ENCODE measurements around the gene AFDN.

The AFDN gene

DNA sequence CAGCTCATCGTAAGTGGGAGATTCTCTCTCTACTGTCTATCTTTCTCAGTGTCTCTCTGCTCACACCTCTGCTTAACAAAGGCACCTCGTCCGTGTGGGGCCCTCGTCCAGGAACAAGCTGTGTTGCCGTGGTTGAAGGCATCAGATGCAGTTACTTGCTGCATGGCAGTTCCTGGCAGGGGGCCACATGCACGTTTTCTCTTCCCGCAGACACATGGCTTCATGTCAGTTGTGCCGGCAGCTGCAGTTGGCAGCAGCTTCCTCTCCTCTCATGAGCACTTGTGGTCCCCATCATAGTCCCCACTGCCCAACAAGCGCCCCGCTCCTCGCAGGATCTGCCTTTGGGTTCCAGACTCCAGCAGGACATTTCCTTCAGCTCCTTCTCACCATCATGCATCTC is 7.1 kb upstream of the AFDN start:
- no peak for FAIRE-seq
- TF ChIP-seq POLR2A (IDR thresholded peaks at IDR 0.05; ENCODE audit: low read depth, low read length): no peak
- DNase-seq (ENCODE audit: insufficient read length, low spot score): no peak

DNA sequence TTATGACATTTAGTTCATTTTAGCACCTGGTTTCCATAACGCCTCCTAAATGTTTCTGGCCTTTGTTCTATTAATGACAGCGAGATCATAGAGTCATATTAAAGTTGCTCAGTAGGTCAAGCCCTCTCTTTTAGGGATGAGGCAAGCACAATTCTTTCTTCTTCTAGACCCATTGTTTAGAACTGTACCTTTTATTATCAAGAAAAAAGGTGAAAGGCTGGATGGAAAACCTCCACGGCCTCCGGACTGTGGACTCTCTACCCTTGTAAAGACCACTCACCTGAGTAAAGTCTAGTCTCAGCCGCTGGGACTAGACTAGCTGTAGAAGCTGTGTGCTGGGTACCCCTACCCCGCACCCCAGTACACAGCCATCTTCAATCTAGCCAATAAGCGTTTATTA is 6.0 kb upstream of the AFDN start:
- FAIRE-seq: no peak
- TF ChIP-seq POLR2A (IDR thresholded peaks at IDR 0.05; ENCODE audit: low read depth, low read length): no peak
- DNase-seq (ENCODE audit: insufficient read length, low spot score): no peak

DNA sequence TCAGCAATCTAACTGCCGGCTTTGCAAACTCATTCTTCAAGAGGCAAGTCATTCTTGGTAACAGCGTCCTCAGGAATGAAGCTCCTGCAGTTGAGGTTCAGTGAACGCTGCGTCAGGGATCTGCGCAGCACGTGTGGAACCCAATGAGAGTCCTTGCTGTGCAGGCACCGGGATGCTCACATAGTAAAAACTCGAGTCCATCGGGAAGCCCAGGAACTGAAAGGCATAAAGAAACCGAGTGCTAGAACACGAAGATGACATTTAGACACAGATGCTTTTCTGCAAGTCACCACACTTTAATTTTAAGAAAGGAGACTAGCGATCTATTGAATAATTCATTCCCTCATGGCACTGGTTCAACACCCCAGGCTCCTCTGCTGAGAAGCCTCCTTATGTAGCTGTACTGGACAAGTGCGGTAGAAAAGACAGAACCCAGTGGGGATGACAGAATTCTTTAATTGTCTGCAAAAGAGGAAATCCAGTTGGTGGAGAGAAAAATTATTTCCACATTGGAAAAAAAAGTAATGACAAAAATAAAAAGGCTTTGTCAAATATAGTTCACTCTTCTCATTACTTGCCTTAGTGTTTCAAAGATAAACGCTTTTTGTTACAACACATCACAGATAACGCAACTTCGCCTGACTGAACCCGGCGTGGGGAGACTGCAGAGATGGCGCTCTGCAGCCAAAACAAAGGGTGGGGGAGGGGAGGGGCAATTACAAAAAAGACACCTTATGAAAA is 1.9 kb upstream of the AFDN start:
- DNase-seq (ENCODE audit: insufficient read length, low spot score): no peak
- FAIRE-seq: no peak
- no peak for TF ChIP-seq POLR2A (IDR thresholded peaks at IDR 0.05; ENCODE audit: low read depth, low read length)

DNA sequence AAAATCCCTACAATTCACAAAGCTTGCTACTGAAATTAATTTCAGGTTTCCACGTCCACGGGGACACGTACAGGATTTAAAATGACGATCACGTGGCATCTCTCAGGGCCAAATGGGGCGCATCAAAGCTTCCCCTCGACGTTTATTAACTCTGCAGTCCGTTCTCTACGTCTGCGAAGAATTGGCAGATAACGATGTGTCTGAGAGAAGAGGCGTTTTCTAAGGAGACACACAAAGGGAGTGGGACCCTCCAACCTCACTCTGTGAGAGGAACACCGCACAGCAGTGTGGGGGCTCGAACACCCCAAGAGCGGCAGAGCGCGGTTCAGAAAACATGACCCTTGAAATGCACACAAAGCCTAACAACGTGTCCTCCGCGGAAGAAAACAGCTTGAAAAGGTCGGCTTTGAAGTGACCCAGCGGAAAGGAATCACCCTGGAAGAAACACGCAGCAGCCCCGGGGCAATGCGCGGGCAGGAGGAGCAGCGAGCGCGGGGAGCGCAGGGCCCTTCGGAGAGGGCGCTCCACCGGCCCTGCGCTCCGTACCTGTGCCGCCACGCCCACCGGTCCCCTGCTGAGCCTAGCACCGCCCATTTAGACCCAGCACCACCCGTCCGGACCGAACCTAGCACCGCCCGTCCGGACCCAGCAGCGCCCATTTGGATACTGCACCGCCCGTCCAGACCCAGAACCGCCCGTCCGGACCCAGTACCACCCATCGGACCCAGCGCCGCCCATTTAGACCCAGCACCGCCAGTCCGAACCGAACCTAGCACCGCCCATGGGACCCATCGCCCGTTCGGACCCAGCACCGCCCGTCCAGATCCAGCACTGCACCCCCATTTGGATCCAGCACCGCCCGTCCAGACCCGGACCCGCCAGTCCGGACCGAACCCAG is 1.1 kb upstream of the AFDN start:
- FAIRE-seq: no peak
- no peak for TF ChIP-seq POLR2A (IDR thresholded peaks at IDR 0.05; ENCODE audit: low read depth, low read length)
- no peak for DNase-seq (ENCODE audit: insufficient read length, low spot score)

DNA sequence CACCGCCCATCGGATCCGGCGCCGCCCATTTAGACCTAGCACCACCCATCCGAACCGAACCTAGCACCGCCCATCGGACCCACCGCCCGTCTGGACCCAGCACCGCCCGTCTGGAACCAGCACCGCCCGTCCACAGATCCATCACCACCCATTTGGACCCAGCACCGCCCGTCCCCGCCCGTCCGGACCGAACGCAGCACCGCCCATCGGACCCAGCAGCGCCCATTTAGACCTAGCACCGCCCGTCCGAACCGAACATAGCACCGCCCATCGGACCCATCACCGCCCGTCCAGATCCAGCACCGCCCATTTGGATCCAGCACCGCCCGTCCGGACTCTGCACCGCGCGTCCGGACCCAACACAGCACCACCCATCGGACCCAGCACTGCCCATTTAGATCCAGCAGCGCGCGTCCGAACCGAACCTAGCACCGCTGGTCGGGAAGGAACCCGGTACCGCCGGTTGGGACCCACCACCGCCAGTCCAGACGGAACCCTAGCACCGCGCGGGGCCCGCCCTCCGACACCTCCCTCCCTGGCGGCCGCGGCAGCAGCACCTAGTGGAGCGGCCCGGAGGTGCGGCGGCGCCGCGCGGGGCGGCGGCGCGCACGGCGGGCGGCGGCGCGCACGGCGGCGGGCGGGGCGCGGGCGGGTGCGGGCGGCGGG is 348 bp upstream of the AFDN start:
- TF ChIP-seq POLR2A (IDR thresholded peaks at IDR 0.05; ENCODE audit: low read depth, low read length): no peak
- FAIRE-seq (no peak), DNase-seq (ENCODE audit: insufficient read length, low spot score) (peak; percentile 59)

DNA sequence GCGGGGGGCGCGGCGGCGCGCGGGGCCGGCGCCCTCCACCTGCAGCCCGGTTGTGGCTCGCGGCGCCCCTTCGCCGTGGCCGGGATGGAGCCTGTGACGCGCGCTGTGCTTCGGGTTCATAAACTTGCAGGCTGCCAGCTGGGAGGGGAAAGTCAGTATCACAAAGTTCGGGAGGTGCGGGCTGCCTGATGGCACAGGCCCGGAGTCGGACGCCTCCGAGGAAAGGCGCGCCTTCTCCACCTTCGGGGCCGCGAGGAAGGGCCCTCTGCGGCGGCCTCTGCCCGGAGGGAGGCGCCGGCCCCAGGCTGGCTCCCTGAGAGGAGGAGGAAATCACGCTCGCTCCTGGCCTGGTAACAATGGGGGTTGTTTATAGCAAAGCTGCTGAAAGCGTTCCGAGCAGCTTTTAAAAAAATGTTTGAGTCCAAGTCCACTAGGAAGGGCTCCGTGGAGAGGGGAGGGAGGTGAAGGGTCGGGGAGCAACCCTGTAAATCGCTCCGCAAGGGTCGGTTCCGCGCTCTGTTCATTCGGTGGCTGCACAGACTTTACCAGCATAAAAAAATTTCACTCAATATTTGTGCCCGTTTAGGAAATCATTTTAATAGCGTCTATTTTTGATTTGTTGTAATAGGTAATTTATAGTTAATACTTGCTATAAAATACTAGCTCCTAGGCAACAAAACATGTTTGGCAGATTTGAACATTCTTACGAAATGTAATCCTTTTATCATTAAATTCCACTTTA is 1.0 kb downstream of the AFDN start:
- FAIRE-seq (no peak), DNase-seq (ENCODE audit: insufficient read length, low spot score) (peak; percentile 40)
- no peak for TF ChIP-seq POLR2A (IDR thresholded peaks at IDR 0.05; ENCODE audit: low read depth, low read length)

DNA sequence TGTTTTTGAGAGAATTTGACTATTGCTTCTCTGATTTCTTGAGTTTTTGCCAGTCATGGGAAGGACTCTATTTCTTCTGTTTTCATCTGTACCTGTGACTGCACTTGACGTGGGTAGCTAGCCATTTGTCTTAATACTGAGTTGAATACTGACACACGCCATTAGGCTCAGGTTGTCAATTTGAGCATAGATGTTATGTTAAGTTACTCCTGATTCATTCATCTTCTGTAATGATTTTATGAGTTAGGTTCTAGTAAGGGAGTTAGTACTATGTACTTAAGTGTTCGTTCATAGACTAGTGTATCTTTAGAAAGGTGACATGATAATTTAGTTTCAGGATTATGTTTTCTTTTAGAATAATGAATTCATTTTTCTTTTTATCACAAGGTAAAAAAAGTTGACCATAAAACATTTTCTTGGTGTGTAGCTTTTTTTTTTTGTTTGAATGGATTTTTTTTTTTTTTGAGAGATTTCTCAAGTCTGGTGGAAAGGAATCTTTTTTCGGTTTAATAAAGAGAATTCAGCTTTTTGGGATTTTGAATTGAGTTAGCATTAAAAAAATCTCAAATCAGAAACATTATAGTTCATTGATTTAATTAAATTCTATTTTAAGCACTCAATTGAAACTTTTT is 1.7 kb downstream of the AFDN start:
- DNase-seq (ENCODE audit: insufficient read length, low spot score) (no peak), FAIRE-seq (no peak)
- TF ChIP-seq POLR2A (IDR thresholded peaks at IDR 0.05; ENCODE audit: low read depth, low read length): no peak

DNA sequence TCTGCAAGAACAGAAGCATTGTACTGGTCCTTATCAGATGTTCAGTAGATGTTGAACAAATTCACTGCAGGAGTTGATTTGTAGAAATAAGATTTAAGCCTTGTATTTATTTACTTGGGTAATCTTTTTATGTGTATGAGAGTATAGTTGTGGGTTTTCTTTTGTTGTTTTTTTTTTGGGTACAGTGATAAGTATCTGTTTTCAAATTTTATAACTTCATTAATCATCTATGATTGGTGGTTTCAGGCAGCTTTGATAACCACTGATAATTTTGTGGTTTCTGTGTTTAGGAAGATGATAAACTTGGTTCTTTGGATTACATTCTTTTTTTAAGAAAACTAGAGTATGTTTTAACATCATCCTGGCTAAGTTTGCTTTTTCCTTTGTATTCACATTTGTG is 2.8 kb downstream of the AFDN start:
- TF ChIP-seq POLR2A (IDR thresholded peaks at IDR 0.05; ENCODE audit: low read depth, low read length): no peak
- DNase-seq (ENCODE audit: insufficient read length, low spot score) (no peak), FAIRE-seq (no peak)

DNA sequence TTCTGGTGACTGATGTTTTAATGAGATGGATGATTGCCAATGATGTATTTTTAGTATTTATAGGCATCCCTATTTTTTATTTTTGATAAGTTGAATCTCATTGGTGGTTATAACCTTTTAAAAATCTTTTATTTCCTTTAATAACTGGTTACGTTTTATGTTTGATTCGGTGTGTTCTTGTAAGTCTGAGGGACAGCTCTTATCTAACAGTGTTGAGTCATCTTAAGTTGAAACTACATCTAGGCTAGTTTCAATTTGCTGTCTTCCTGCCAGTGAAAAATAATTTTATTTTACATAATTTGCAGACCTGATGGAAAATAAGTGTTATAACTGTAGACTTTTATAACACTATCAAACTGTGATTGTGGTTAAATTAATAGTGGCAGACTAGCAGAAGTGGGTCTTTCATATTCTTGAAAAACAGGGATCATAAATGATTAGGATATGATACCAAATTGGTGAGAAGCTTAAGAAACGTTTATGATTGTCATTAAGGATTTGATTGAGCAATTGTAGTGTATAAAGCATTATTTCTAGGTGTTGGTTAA is 4.6 kb downstream of the AFDN start:
- FAIRE-seq: no peak
- TF ChIP-seq POLR2A (IDR thresholded peaks at IDR 0.05; ENCODE audit: low read depth, low read length): no peak
- no peak for DNase-seq (ENCODE audit: insufficient read length, low spot score)

DNA sequence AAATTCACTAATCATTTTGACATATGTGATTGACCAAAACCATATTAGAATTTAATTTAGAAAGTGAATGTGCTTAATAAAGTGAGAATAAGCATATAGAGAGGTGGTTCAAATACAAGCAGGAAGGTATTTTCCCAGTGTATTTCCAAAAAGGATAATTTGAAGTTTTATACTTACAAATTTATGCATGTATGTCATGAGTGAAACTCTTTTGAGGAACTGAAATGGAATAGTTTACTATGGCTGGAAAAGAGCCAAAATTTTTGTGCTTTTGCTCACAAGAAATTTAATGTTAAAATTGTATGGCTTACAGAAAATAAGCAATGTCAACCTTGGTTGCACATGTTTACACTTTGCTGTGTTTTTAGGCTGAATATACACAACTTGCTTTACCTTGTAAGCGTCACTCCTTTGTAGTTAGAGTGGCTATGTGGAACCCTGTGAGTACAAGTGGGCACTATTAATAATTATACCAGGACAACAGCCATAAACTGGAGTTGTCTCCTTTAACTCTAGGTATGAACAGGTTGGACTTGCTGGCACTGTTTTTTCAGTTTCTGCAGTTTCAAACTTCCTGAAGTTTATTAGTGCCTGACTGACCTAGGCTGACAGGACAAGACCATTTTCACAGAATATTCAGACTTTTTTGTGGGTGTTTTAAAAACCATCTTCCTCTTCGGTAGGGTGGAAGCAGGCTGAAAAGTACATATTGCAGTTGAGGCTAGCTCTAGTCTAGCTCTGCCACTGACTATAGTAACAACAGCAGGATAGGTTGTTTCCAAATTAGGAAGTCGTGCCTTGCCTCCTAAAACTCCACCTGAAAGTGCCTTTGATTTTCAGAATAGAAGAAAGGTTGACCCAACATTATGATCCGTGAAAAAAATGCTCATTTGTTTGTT is 6.0 kb downstream of the AFDN start:
- DNase-seq (ENCODE audit: insufficient read length, low spot score) (no peak), FAIRE-seq (no peak)
- no peak for TF ChIP-seq POLR2A (IDR thresholded peaks at IDR 0.05; ENCODE audit: low read depth, low read length)

DNA sequence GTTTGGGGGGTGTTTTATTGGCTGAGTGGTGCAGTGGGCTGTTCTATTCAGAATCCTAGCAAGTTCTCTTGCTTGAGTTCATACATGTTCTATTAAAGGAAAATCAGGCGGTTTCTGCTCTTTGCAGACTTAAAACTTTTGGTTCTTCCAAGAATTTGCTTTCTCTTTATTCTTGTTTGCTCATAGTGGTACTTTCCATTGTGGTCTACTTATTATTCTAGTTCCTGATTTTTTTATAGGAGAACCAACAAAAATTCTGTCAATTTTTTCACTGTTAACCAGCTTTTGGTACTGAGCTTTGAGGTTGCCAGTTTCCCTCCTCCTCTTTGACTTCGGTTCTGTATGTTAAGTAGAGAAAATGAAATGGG is 6.7 kb downstream of the AFDN start:
- DNase-seq (ENCODE audit: insufficient read length, low spot score) (no peak), FAIRE-seq (no peak)
- TF ChIP-seq POLR2A (IDR thresholded peaks at IDR 0.05; ENCODE audit: low read depth, low read length): no peak

DNA sequence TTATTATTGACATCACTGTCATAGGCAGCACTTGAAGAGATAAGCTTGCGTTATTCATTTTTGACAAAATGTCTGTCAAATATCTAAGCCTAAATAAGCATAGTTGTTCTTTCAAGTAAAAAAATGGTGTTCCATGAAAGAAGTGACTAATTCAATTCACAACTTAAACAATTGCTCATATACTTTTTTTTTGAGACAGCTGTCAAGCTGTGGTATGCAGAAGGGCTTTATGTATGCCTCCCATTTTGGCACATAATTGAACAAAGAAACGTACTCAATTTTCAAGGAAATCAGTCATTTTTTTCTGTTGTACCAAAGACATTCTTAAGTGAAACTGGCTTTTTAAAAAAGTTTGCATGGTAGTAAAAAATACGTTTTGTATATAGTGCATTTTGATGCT is 8.5 kb downstream of the AFDN start:
- DNase-seq (ENCODE audit: insufficient read length, low spot score) (no peak), FAIRE-seq (peak; percentile 6)
- TF ChIP-seq POLR2A (IDR thresholded peaks at IDR 0.05; ENCODE audit: low read depth, low read length): no peak

Data from H54 (cell line).